Measurements from ENCODE around the gene B3GALNT2.

Gene B3GALNT2

GRCh38 chr1:235450886-235451483 is 53.3 kb downstream of the B3GALNT2 start:
- no peak for DNase-seq

GRCh38 chr1:235450433-235450832 is 53.8 kb downstream of the B3GALNT2 start:
- no peak for DNase-seq

DNA sequence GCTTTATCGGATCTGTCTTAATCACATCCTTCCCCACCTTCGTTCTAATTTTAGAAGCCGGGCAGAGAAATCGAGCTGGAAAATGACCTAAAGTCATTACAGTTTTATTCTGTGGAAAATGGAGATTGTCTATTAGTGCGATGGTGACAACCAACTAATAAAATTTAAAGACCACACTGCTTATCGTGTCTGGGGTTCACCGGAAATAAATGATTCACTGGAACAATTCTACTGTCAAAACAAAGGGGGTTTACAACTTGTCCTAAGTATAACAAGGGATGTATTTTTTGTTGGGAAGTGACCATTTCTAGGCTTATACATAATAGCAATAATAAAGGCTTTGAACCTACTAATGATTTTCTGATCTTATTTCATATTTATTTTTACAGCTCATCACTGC is 55.6 kb downstream of the B3GALNT2 start:
- no peak for DNase-seq

DNA sequence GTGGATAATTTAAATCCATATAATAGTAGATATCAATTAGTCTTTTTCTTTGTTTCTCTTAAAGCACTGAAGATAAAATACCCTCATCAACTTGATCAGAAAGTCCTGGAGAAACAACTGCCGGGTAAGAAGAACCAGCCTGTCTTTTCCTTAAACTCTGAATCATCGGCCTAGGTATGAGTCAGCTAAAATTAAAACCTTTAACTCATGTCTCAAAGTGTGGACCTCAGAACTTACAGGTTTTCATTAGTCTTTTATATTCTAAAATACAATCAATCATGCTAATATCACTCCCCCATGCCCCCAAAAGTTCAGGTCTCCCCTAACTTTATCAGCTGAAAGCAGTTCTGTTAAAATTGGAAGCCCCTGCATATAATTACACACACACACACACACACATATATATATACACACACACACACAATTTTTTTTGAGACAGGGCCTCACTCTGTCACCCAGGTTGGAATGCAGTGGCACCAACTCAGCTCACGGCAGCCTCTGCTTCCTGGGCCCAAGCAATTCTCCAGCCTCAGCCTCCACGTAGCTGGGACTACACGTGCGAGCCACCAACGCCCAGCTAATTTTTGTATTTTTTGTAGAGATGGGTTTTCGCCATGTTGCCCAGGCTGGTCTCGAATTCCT is 61.3 kb downstream of the B3GALNT2 start:
- DNase-seq: no peak

DNA sequence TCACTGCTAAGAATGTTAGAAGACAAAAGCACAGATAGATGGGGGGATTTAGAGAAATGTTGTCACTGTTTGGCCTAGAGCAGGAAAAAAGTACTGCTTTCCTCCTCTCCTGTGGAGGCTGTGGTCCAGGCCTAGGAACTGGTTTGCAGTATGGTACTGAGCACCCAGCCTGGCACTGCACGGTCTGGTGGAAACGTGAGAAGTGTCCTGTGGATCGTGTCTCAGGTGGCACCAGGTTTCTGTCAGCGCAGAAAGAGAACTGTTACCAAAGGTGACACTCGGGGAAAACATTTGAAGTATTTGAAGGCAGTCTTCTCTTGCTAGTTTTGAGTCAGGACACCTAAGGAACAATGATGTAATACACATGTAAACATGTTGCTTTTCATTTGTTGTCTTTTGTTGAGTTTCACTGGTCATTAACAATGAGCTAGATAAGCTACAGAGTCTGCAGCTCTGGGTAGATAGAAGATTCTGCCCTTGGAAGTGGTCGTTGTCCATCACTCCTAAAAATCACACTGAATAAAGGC is 63.0 kb downstream of the B3GALNT2 start:
- no peak for DNase-seq

DNA sequence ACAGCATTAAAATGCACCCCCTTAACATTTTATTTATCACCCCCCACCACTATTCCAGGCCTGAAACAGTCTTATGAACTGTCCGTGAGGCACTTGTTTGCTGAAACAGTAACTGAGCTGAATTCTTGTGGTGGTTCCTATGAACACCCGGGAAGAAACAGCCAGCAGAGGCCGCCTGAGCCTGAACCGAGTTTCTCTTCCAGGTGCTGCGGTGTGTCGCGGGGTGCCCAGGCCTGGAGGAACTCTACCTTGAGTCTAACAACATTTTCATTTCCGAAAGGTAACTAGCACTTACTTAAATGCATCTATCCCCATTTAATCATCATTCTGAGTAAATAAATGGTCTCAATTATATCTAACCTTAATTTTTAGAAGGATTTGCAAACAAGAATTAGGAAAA is 70.3 kb downstream of the B3GALNT2 start:
- DNase-seq: no peak

DNA sequence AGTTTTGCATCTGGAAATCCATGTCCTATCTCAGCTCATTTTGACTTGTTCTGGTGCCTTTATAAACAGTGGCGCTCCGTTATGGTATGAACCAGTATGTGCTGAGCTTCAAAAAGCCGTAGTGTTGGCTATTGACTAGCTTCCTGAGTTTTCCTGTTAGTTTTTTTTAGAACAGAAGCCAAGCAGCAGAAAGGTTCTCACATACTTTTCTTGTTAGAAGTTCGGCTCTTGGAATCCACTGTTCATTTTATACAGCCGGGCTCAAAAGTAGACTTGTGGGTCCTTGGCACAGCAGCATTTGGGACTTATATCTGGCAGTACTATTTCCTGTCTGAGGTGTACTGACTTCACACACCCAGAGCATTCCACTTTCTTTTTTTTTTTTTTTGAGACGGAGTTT is 73.3 kb downstream of the B3GALNT2 start:
- DNase-seq: no peak

DNA sequence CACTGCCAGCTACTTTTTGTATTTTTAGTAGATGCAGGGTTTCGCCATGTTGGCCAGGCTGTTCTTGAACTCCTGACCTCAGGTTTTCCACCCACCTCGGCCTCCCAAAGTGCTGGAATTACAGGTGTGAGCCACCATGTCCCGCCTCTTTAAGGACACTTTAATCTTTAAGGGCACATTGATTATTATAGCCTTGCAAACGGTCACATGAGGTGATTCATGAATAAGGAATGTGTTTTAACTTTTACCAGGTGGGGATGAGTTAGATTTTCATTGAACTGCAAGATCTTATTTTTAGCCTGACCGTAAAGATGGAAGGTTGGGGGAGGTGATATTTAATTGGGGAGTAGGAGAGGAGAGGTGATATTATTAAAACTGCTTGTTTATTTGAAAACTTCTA is 75.1 kb downstream of the B3GALNT2 start:
- no peak for DNase-seq

GRCh38 chr1:235427447-235427846 is 76.8 kb downstream of the B3GALNT2 start:
- DNase-seq: no peak

- no peak for DNase-seq
Measured at GRCh38 chr1:235426680-235427079, 77.6 kb downstream of the B3GALNT2 start.

GRCh38 chr1:235426143-235426542 is 78.1 kb downstream of the B3GALNT2 start:
- DNase-seq: no peak

DNA sequence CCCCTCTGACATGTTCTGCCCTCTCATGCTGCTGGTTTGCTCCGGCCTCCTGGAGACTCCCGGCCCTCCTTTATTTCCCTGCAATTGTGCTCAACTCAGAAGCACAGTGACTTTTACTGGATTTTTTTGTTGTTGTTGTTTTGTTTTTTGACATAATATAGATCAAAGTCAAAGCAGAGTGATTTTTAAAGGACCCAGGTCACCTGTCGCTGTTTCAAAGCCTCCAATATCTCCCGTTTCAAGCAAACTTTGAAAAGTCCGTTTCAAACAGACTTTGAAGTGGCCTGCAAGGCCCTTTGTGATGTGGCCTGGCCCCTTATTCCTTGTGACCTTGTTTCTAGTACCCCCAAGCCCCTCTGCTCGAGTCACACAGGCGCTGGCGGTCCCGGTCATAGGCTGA is 78.9 kb downstream of the B3GALNT2 start:
- no peak for DNase-seq

DNA sequence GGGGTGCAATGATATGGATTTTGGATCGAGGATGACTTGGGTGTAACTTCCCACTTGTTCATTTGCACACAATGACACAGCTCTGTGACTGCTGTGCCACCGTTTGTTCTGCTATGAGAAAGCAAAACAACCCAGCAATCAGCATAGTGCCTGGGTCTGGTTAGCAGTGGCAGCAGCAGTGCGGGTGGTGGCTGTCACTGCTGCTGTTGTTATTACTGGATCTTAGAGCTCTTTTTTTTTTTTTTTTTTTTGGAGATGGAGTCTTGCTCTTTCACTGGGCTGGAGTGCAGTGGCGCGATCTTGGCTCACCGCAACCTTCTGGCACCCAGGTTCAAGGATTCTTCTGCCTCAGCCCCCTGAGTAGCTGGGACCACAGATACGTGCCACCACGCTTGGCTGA is 80.2 kb downstream of the B3GALNT2 start:
- no peak for DNase-seq

DNA sequence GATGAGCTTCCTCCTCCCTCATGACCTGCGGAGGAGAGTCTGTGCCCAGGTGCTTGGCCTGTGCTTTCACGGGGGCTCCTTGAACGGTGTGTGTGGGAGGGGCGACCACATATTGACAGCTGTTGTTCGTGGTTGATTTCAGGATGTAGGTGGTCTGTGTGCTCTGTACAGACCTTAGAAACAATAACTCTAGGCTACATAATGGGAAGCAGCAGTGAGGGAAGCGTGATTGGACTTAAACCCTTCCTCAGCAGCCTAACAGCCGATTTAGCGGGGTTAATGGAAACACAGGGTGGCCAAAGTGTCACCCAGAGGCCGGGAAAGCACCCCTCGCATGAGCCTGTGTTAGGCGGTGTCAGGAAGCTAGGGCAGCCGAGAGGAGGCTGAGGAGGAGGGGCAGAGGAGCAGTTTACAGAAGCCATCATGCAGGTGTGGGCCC is 81.0 kb downstream of the B3GALNT2 start:
- peak; percentile 24 for DNase-seq

DNA sequence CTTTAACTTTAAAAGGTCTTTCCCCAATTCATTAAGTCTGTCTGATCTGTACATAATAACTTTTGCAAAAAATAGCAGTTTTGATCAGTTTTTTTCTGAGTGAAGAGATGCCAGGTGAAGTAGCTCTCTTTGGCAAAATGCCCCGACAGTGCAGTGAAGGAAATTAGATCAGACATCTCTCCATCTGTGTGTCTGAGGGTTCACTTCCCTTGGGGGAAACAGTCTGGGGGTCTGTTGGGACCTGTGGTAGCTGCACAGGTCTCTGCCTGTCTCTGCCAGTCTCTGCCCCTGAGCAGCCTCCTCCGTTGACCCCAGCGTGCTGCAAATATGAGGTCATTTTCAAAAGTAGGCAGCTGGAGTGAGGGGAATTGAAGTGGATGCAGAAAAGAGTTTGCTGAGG is 82.5 kb downstream of the B3GALNT2 start:
- DNase-seq: no peak

DNA sequence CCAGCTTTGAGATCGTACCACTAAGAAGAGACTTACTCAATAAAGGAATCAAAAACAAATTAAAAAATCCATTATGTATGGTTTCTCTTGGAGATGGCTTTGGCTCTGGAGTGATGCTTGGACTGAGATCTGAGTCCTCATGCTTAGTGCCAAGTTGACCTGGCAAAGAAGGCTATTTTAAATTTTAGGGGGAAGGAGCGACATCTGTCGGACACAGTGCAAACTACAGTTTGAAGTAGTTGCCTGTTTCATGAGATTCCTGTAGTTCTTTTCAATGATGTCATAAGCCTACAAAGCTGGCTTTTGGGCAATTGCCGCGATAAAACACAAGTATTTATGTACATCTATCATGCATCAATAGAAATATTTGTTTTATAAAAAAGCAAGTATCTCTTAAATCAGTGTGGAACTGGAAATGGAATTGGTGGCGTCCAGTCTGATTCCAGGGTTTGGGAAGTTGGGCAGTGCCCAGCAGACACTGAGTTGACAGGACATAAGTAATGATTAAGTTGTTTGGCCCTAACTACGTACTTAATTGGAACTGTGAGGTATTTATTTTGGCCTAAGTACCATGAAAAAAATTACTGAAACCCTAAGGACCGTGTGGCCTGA is 87.1 kb downstream of the B3GALNT2 start:
- DNase-seq: peak; percentile 62

DNA sequence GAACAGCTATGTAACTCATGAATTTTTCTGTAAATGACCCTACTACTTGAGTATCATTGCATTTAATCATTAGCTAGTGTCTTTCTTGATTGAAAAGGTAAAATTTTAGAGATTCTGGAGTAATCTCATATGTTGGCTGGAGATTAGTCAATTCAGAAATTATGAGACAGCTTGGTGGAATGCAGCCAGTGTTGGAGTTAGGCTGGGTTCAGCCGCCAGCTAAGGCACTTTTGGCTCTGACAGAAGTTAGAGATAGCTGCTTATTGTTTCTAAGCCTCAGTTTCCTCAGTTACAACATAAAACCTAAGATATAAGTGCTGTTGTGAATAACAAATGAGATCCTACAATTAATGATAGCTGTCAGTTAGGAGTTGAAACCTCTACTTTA is 87.6 kb downstream of the B3GALNT2 start:
- DNase-seq: no peak

DNA sequence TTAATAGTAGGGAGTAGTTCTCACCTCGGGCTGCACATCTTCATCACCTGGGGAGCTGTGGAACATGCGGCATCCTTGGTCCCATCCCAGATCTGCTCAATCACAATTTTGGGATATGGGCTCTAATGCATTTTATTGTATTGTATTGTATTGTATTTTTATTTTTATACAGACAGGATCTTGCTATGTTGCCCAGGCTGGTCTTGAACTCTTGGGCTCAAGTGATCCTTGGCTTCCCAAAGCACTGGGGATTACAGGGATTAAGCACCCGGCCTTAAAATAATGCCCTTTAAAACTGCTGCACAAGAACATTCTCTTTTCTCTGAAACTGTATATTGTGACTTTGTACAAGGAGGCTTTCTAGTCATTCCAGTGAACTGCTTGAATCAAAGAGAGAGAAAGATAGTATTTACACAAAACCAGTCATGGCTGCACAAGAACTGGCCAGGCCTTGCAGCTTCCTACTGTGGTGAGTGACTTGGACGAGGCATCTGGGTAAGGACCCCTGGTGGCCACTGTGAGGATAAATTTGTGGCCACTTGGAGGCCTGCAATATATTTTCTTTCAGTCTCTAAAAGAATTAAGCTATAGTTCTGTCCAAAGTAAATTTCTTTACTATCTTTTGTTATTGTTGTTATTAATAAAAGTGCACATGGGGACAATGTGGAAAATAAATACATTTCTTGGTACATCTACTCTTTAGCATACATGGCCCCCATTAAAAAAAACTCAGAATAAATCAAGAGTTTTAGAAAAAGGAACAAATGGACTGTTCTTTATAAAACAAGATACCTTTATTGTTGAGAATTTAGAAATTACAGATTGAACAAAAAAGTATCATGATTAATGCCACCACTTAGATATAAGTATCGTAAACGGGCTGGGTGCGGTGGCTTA is 89.0 kb downstream of the B3GALNT2 start:
- peak; percentile 59 for DNase-seq

DNA sequence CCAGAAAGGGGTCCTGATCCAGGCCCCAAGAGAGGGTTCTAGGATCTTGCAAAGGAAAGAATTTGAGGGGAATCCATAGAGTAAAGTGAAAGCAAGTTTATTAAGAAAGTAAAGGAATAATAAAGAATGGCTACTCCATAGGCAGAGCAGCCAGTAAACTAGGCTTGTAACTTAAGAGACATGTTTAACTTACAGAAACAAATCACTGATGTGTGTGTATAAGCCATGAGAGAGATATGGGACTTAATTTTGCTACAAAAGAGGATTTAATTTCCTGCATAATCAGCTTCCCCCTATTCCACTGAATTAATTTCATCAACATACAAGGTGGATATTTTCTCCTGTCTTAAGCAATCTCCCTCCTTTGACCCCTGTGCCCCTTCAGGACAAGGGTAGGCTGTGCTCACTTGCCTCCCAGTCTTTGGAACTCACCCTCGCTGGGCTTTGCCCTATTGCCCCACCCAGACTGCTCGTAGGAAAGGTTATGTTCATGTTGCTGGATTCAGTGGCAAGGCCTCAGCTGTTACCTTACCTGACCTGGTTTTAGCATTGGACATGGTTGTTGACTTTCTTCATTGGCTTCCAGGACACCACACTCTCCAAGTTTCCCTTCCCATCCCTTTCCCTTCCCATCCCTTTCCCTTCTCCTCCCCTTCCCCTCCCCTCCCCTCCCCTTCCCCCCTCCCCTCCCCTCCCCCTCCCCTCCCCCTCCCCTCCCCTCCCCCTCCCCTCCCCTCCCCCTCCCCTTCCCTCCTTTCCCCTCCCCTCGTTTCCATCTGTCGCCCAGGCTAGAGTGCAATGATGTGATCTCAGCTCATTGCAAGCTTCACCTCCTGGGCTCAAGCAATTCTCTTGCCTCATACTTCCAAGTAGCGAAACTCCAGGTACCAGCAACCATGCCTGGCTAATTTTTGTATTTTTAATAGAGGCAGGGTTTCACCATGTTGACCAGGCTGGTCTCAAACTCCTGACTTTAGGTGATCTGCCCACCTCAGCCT is 92.5 kb downstream of the B3GALNT2 start:
- no peak for DNase-seq

DNA sequence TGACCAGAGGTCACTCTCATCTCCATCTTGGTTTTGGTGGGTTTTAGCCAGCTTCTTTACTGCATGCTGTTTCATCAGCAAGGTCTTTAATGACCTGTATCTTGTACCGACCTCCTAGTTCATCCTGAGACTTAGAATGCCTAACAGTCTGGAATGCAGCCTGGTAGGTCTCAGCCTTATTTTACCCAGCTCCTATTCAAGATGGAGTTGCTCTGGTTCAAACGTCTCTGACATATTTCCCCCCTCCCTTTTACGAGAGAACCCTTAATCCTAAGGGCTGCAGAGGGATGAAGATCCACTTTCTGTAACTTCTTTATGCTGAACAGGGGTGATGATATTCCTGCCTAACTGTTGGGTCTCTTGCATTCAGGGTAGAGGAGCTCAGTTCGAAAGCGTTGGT is 93.8 kb downstream of the B3GALNT2 start:
- no peak for DNase-seq

DNA sequence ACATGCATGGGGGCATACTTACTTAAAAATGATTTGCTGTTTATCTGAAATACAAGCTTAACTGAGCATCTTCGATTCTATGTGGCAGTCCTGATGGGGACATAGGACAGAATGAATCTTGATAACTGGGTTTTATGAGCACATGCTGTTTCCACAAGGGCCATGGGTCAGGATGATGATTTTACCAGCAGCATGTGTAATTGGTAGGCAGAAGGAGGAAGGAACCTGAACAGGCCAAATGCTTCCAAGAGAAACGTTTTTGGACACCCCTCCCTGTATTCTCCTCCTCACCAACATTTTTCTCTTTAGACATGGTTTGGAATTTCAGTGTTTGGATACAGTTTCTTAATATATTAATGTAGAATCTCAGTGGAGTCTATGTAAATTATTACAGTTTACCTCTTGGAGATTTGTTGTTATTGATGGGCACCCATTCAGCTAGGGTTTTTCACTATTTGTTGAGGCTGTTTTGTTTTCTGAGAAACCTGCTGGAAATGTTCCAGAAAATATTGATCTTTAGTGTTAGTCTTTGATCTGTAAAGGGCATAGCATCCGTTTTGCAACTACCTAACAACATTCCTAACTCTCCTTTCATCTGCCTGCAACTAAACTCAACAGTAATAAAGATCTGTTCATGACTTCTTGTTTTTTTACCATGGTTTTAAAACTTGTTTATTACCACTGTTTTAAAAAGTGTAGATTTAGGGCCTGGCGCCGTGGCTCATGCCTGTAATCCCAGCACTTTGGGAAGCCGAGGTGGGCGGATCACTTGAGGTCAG is 95.0 kb downstream of the B3GALNT2 start:
- DNase-seq: no peak

Data from activated CD8-positive, alpha-beta memory T cell treated with anti-CD3 and anti-CD28 coated beads, Interleukin-2, amount 50 U/mL, for 4 hours (primary cell).